Subcutaneous abdominal adipose tissue (tissue), 5 donors: ENCODE results near the gene SLC25A21.

Experiments used
- H3K27ac ChIP-seq: one replicate; pipeline ENCODE4 v1.7.0; 2013; ENCODE audit warnings: low read depth, mild to moderate bottlenecking, inconsistent platforms, low read length, moderate library complexity
- H3K27me3 ChIP-seq, 5 donors: one replicate each; pipeline ENCODE4 v1.7.0; 2013; ENCODE audit warnings: low read length in 5 of 5, inconsistent platforms in 1 of 5; ENCODE audit not compliant: control insufficient read depth in 5 of 5, insufficient read depth in 4 of 5
- H3K36me3 ChIP-seq, 5 donors: one replicate each; pipeline ENCODE4 v1.7.0; 2013; ENCODE audit warnings: low read length in 5 of 5; ENCODE audit not compliant: control insufficient read depth in 5 of 5, insufficient read depth in 5 of 5
- H3K4me1 ChIP-seq, 5 donors: one replicate each; pipeline ENCODE4 v1.7.0; 2013; ENCODE audit warnings: low read length in 5 of 5, mild to moderate bottlenecking in 3 of 5, moderate library complexity in 1 of 5; ENCODE audit not compliant: control insufficient read depth in 5 of 5, insufficient read depth in 5 of 5
- H3K4me3 ChIP-seq, 5 donors: one replicate each; pipeline ENCODE4 v1.7.0; 2013; ENCODE audit warnings: low read length in 5 of 5, low read depth in 1 of 5
- H3K9ac ChIP-seq, 5 donors: one replicate each; pipeline ENCODE4 v1.7.0; 2013; ENCODE audit warnings: low read length in 5 of 5, mild to moderate bottlenecking in 4 of 5, moderate library complexity in 3 of 5
- H3K9me3 ChIP-seq, 5 donors: one replicate each; pipeline ENCODE4 v1.7.0; 2013; ENCODE audit warnings: low read length in 5 of 5; ENCODE audit not compliant: control insufficient read depth in 5 of 5
- donor health status: healthy.
- donor health status: healthy.
- donor health status: healthy.
- donor health status: healthy.
- donor health status: healthy.

SLC25A21 gene

DNA sequence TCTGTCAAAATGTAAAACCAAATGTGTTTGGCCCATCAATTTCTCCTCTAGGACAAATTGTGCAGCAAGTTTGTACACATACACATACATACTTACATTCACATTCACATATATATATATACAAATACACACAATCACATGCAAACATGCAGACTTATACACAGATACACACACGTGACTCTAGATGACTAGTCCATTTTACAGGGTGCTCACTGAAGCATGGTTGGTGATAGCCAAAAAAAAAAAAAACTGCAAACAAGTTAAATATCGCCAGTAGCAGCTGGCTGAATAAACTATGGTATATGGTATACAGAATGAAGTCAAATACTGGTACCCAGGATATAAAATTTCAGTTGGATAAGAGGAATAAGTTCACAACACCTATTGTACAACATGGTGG, 77.9 kb downstream of the SLC25A21 start:
- Histone ChIP-seq H3K9ac (no peak overlapping the region), H3K4me1 (peaks cover 0 to 2% (median 0%) of the 10 kb centered on the region in 5 donors), H3K36me3 (no peaks in the 10 kb centered on the region), H3K27me3 (no peaks in the 10 kb centered on the region), H3K4me3 (no peak overlapping the region), H3K27ac (no peak overlapping the region), H3K9me3 (no peaks in the 10 kb centered on the region)

DNA sequence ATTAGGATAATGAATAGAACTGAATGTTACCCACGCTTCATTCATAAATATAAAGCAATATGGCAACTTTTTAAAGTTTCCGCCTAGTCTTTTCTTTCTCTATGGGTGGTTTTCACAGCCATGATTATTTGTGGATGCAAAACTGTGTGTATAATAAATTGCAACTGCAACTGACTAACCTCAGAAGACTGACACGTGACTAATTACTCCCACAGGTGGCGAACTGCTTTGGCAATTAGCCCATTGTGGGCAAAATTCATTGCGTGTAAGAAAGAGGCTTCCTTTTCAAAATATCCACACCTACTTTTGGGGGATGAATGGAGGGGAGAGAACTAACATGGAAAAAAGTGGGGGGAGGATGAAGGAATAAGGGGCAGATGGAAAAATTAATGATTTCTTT, 79.0 kb downstream of the SLC25A21 start:
- H3K27me3 ChIP-seq: no peaks in the 10 kb centered on the region
- H3K9ac ChIP-seq: no peak overlapping the region
- H3K27ac ChIP-seq: no peak overlapping the region
- no peaks in the 10 kb centered on the region for H3K36me3 ChIP-seq
- no peak overlapping the region for H3K4me3 ChIP-seq
- no peaks in the 10 kb centered on the region for H3K9me3 ChIP-seq
- peaks cover 0 to 2% (median 0%) of the 10 kb centered on the region in 5 donors for H3K4me1 ChIP-seq

DNA sequence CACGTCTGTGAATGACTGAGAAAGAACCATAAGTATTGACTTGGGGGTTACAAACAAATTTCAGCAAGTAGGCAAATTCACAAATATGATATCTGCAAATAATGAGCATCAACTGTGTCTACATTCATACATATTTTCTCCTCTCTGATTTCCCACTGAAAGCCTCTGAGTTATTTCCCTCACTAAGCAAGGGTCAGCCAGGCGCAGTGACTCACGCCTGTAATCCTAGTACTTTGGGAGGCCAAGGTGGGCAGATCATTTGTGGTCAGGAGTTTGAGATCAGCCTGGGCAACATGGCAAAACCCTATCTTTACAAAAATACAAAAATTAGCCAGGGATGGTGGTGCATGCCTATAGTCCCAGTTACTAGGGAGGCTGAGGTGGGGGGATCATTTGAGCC, 80.8 kb downstream of the SLC25A21 start:
- no peak overlapping the region for H3K9ac ChIP-seq
- no peak overlapping the region for H3K4me3 ChIP-seq
- H3K36me3 ChIP-seq: no peaks in the 10 kb centered on the region
- H3K27ac ChIP-seq: no peak overlapping the region
- H3K27me3 ChIP-seq: no peaks in the 10 kb centered on the region
- H3K4me1 ChIP-seq: peaks cover 0 to 2% (median 0%) of the 10 kb centered on the region in 5 donors
- no peaks in the 10 kb centered on the region for H3K9me3 ChIP-seq

DNA sequence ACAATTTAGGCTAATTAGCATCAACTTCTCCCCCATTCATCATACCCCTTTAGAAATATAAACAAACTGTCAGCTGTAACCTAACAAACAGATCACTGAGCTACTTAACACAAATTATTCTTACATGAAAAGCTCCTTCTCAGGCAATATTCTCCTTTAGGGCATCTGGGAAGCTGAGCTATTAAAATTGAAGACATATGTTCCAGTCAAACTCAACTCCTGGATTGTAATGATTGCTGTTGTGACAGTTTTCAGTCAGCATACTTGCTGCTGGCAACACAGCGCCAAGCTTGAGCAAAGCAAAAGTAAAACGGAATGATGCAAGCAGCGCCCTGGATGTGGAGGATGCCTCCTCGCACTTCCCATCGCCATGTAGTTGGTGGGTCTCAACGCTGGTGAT, 82.4 kb downstream of the SLC25A21 start:
- Histone ChIP-seq H3K4me3 (no peak overlapping the region), H3K27ac (no peak overlapping the region), H3K9me3 (no peaks in the 10 kb centered on the region), H3K4me1 (peaks cover 0 to 2% (median 0%) of the 10 kb centered on the region in 5 donors), H3K36me3 (no peaks in the 10 kb centered on the region), H3K9ac (no peak overlapping the region), H3K27me3 (no peaks in the 10 kb centered on the region)

DNA sequence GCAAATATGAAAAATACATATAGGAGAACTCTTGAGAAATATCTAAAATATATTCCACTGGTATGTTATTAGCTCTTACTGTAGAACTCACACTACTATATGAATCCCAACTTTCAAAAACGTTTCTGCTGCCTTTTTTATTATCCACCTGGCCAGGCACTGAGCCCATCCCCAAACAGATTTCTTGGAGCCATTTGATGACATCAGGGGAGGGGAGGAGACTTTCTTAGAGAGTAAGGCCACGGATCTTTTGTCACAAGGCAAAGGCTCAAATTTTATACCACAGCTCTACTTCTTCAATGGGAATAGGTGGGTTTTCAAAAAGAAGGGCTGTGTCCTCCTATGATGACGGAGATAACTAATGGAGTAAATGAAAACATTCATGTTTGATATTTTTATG, 83.0 kb downstream of the SLC25A21 start:
- H3K4me3 ChIP-seq: no peak overlapping the region
- peaks cover 0 to 2% (median 0%) of the 10 kb centered on the region in 5 donors for H3K4me1 ChIP-seq
- no peaks in the 10 kb centered on the region for H3K36me3 ChIP-seq
- no peak overlapping the region for H3K27ac ChIP-seq
- no peaks in the 10 kb centered on the region for H3K9me3 ChIP-seq
- H3K27me3 ChIP-seq: no peaks in the 10 kb centered on the region
- no peak overlapping the region for H3K9ac ChIP-seq

DNA sequence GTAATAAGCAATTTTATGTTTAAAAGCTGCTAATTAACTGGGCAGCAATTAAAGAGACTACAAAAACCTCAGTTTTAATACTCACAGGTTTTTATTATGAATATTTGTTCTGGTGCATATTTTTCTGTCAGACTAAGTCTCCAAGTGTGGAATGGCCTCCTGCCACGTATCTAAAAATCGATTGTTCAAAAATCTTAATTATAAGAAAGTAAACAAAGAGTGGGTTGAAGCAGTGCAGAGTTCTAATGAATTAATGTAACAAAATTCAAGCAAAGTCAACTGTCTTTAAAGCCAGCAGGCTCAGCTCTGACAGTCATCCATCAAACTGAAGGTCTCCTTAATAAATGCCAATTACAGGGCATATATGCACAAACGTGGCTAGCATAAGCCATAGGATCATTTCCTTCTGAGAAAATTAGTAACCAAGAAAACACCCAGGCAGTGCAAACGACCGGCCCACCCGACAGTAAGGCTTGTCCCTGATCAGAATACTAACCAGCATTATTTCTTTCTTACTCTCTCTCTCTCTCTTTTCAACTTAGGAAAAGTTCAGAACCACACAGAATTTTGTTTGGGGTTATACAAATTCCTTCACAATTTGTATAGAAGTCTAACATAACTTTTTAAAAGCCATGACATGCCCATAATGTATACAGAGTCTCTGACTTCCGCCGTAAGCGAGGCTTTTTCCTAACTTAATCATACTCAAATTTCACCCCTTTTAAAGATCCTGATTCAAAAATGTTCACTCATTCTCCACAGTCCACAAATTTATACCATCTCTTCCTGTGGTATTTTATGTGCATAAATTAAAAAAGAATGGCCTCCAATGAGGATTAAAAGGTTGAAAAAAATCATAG, 83.8 kb downstream of the SLC25A21 start:
- no peaks in the 10 kb centered on the region for H3K36me3 ChIP-seq
- no peaks in the 10 kb centered on the region for H3K27me3 ChIP-seq

DNA sequence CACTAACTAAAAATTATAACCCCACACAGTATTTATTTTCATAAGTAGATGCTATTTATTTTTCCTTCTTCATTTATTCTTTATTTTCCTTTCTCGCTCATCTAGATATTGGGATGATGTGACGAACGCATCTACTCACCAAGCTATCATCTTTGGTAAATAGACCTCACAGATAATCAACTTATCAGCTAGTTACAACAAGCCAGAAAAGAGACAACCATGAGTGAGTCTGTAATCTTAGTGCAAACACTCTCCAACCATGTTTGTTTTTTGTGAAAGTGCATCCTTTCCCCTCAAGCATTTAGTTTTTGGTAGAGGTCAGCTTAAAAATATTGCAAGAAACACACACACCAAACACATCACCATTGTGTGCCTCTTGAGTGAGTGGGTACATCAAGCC, 84.9 kb downstream of the SLC25A21 start:
- H3K4me3 ChIP-seq: no peak overlapping the region
- no peaks in the 10 kb centered on the region for H3K36me3 ChIP-seq
- H3K9ac ChIP-seq: no peak overlapping the region
- no peak overlapping the region for H3K27ac ChIP-seq
- peaks cover 0 to 2% (median 0%) of the 10 kb centered on the region in 5 donors for H3K4me1 ChIP-seq
- H3K27me3 ChIP-seq: no peaks in the 10 kb centered on the region
- no peaks in the 10 kb centered on the region for H3K9me3 ChIP-seq

More for the DNA sequence above, 83.8 kb downstream of the SLC25A21 start:
- no peak overlapping the region for H3K4me3 ChIP-seq
- H3K9ac ChIP-seq: no peak overlapping the region
- H3K9me3 ChIP-seq: no peaks in the 10 kb centered on the region
- peaks cover 0 to 2% (median 0%) of the 10 kb centered on the region in 5 donors for H3K4me1 ChIP-seq
- no peak overlapping the region for H3K27ac ChIP-seq

DNA sequence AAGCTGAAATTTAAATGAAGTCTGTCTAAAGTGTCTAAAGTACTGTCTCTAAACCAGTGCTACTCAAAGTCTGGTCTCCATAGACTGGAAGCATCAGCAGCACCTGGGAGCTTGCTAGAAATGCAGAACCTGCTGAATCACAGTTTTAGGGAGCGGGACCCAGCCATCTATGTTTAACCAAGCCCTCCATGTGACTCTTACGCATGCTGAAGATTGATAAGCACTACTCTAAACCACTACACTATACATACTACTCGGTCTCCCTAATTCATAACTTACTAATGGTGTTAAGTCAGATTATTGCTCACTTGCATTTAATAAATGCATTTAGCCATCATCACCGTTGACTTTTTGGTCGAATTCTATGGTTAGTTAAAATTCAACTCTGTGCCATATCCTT, 88.8 kb downstream of the SLC25A21 start:
- Histone ChIP-seq H3K4me3 (no peak overlapping the region), H3K4me1 (no peaks in the 10 kb centered on the region), H3K27me3 (no peaks in the 10 kb centered on the region), H3K27ac (no peak overlapping the region), H3K9me3 (peaks cover 0 to 3% (median 0%) of the 10 kb centered on the region in 5 donors), H3K9ac (no peak overlapping the region), H3K36me3 (no peaks in the 10 kb centered on the region)

DNA sequence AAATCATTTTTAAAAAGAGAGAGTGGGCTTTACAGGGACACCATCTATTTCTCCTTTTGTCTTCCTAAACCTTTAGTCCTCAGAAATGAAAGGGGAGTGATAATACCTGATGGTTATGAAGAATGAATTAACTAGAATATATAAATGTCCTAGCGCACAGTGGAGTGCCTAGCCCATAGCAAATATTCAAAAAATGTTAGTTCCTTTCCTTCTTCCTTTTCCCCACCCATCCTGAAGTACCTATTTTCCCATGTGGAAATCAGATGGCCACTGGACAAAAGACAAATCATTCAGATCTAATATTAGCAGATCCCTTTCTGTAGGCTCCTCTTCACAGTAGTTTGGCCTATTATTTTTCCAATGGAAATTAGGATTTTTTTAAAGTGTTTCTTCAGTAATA, 90.0 kb downstream of the SLC25A21 start:
- Histone ChIP-seq H3K9me3 (peaks cover 0 to 3% (median 0%) of the 10 kb centered on the region in 5 donors), H3K4me1 (no peaks in the 10 kb centered on the region), H3K9ac (no peak overlapping the region), H3K4me3 (no peak overlapping the region), H3K27me3 (no peaks in the 10 kb centered on the region), H3K27ac (no peak overlapping the region), H3K36me3 (no peaks in the 10 kb centered on the region)

DNA sequence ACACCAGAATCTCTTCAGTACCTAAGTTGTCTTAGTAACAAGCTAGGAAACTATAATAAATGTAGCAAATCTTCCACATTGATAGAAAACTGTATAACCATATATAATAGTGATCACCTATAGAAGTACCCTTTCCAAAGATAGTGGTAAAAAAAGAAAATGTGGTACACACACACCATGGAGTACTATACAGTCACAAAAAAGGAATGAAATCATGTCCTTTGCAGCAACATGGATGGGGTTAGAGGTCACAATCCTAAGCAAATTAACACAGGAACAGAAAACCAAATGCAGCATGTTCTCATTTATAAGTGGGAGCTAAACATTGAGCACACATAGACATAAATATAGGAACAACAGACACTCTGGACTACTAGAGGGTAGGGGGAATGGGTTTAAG, 90.5 kb downstream of the SLC25A21 start:
- Histone ChIP-seq H3K4me3 (no peak overlapping the region), H3K9me3 (peaks cover 0 to 3% (median 0%) of the 10 kb centered on the region in 5 donors), H3K27me3 (no peaks in the 10 kb centered on the region), H3K9ac (no peak overlapping the region), H3K4me1 (no peaks in the 10 kb centered on the region), H3K27ac (no peak overlapping the region), H3K36me3 (no peaks in the 10 kb centered on the region)
